ENCODE measurements around the gene KIRREL3. TPM values are rescaled to one million over a fixed set of nuclear protein-coding genes. Genes with fewer than 3 reads are reported as not detected.

The KIRREL3 gene
- total and polyA plus RNA-seq, 9 of the 15 experiments (the other 6 are each of a cell fraction or from before 2014, with no cell fraction given) = 0.04 to 0.10 TPM; not detected in 7

DNA sequence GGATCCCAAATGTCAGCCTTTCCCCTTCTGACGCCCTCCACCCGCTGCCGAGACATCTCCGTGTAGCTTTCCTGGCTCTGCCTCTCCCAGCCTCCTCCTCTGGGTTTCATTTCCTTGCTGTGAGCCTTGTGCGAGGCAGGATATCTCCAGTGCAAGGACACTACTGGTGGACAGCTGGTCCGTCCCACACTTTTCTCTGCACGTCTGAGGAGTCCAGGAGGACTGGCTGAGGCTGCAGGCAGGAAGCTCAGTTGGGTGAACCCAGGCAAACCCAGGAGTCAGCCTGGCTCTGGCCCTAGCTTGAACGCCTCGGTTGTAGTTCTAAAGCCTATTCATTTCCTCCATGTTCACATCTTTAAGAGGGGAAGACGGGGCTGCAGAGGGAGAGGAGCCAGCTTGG, 499.6 kb downstream of the KIRREL3 start:
- Histone ChIP-seq H3K9me1 (ENCODE audit: control insufficient read depth, insufficient read depth, low read length) (no peaks in the 10 kb centered on the region), H3K27me3 (ENCODE audit: control insufficient read depth in 2 of 2, insufficient read depth in 2 of 2, low read length in 2 of 2) (peaks cover 9 to 50% of the 10 kb centered on the region in 2 experiments; a peak in 4 of 5 replicates), H3K4me1 (replicated peaks in 1 of 2; ENCODE audit: control insufficient read depth in 2 of 2, insufficient read depth in 2 of 2, low read length in 2 of 2) (no peaks in the 10 kb centered on the region), H2AFZ (ENCODE audit: low read depth, low read length) (no peak overlapping the region), H3K4me2 (ENCODE audit: insufficient read depth, low read length) (no peak overlapping the region), H3K4me3 (no peak overlapping the region), H3K9ac (ENCODE audit: insufficient read depth in 1 of 2, low read depth in 2 of 2, low read length in 2 of 2) (no peak overlapping the region), H3K79me2 (ENCODE audit: control insufficient read depth, insufficient read depth, low read length) (no peaks in the 10 kb centered on the region), H3K36me3 (ENCODE audit: control insufficient read depth, insufficient read depth, low read length) (no peaks in the 10 kb centered on the region), H3K27ac (ENCODE audit: extremely low read depth, low read depth, low read length) (no peak overlapping the region), H4K20me1 (replicated peaks; ENCODE audit: control insufficient read depth, insufficient read depth, low read length) (no peaks in the 10 kb centered on the region), H3K9me3 (replicated peaks; ENCODE audit: control insufficient read depth, insufficient read depth, low read depth, low read length) (no peaks in the 10 kb centered on the region)
- ChIA-PET POLR2A (interaction anchor here (0.6 to 0.7 kb wide), 3 partner anchors 8 to 16 kb away, joined by 3 to 5 read pairs (median 3); no protein-coding TSS in a partner anchor), CTCF (ENCODE audit: low intra/inter-chr PET ratio) (no interaction called here)
- intact Hi-C loops (cut with micrococcal nuclease) (no loop called here), in situ Hi-C loops (cut with MboI) (no loop called here)
- BruUV-seq (replicated peaks) = no TSS peak
- no peak for DNase-seq (ENCODE audit: extremely low read depth in 1 of 4, low spot score in 3 of 4)
- TF ChIP-seq PHF20 (IDR thresholded peaks at IDR 0.05; ENCODE audit: partially characterized antibody) (no peak), ZFP30 (CRISPR knock-in tag; IDR thresholded peaks at IDR 0.05; ENCODE audit: borderline replicate concordance) (no peak), ZFP36 (IDR thresholded peaks at IDR 0.05; ENCODE audit: low read depth, low read length, partially characterized antibody) (no peak), HNRNPK (IDR thresholded peaks at IDR 0.05; ENCODE audit: low read depth, low read length, poor library complexity, severe bottlenecking) (no peak), MED1 (CRISPR knock-in tag; IDR thresholded peaks at IDR 0.05; ENCODE audit: borderline replicate concordance) (no peak), LARP7 (IDR thresholded peaks at IDR 0.05) (no peak), ATF1 (CRISPR knock-in tag; IDR thresholded peaks at IDR 0.05) (no peak), ATF1 (tag; IDR thresholded peaks at IDR 0.05) (no peak), FOXA3 (CRISPR knock-in tag; conservative IDR thresholded peaks at IDR 0.05 in 1 of 2, IDR thresholded peaks at IDR 0.05 in 1 of 2) (no peak), ZNF311 (CRISPR knock-in tag; IDR thresholded peaks at IDR 0.05) (no peak), GABPB2 (CRISPR knock-in tag; conservative IDR thresholded peaks at IDR 0.05) (no peak), SIRT6 (IDR thresholded peaks at IDR 0.05; ENCODE audit: low read depth, low read length) (no peak)
- no peak for FAIRE-seq
- 0% methylated on average over 10 of the region's 10 CpGs for WGBS (ENCODE audit: insufficient coverage, low coverage, missing lambda C conversion rate)
- ATAC-seq = no peak

Measured in K562 (cell line).